Spleen (tissue), 7 donors: Measurements from ENCODE around the gene ZNF729.

Source experiments
- POLR2A ChIP-seq, 3 donors: fragments of 450-650 bp; IDR thresholded peaks; one replicate each; pipeline ENCODE4 v1.5.1; 2017; ENCODE audit warnings: antibody characterized with exemption in 3 of 3, mild to moderate bottlenecking in 1 of 3
- POLR2AphosphoS5 ChIP-seq, 3 donors: sonication (generic); formaldehyde crosslinking; IDR thresholded peaks; one replicate each; pipeline ENCODE4 v1.5.1; 2017; ENCODE audit warnings: antibody characterized with exemption in 3 of 3
- TF ChIP-seq, protein P1 (sequence below), 11 experiments: fragments of 200-600 bp in 7 of 11; fragments of 450-650 bp in 4 of 11; sonication (generic) in 4 of 11; IDR thresholded peaks in 8 of 11; conservative IDR thresholded peaks in 3 of 11; 1 replicate in 7 of 11; 2 replicates in 4 of 11; pipeline versions ENCODE4 v1.4.0 to v1.8.0; 2016 to 2021; ENCODE audit warnings: antibody characterized with exemption in 11 of 11, inconsistent platforms in 4 of 11, mild to moderate bottlenecking in 1 of 11
- donor health status: DM: no; HTN: no; CAD: no; lungs with moderate emphysema.
- donor health status: DM: no; HTN: no; CAD: no.
- donor health status: DM: no; HTN: no; CAD: no.

DNA sequence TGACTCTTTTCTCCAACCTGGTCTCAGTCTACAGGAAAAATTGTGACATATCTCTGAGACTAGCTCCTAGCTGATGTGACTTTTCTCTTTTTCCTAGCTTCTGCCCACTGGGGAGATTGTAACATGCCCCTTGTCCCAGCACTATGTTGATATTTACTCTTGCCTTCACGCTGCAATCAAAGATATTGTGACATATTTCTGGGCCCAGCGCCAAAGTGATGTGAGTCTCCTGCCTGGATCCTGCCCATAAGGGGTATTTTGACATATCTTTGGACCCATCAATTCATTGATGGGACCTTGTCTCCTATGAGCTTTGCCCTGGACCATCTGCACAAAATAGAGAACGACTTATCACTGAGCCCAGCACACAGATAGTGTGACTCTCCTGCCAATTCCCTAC is 41.1 kb downstream of the ZNF729 start:
- TF ChIP-seq, protein P1, sequence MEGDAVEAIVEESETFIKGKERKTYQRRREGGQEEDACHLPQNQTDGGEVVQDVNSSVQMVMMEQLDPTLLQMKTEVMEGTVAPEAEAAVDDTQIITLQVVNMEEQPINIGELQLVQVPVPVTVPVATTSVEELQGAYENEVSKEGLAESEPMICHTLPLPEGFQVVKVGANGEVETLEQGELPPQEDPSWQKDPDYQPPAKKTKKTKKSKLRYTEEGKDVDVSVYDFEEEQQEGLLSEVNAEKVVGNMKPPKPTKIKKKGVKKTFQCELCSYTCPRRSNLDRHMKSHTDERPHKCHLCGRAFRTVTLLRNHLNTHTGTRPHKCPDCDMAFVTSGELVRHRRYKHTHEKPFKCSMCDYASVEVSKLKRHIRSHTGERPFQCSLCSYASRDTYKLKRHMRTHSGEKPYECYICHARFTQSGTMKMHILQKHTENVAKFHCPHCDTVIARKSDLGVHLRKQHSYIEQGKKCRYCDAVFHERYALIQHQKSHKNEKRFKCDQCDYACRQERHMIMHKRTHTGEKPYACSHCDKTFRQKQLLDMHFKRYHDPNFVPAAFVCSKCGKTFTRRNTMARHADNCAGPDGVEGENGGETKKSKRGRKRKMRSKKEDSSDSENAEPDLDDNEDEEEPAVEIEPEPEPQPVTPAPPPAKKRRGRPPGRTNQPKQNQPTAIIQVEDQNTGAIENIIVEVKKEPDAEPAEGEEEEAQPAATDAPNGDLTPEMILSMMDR (IDR thresholded peaks at IDR 0.05 in 8 of 11, conservative IDR thresholded peaks at IDR 0.05 in 3 of 11): no peak
- TF ChIP-seq POLR2A (IDR thresholded peaks at IDR 0.05) (no peak), POLR2AphosphoS5 (IDR thresholded peaks at IDR 0.05) (no peak)
